Suprapubic skin (tissue), 4 donors: ENCODE measurements around the gene MIS12.

Source experiments
- CTCF ChIP-seq, 2 donors: fragments of 200-600 bp in 1 of 2; fragments of 450-650 bp in 1 of 2; sonication (generic) in 1 of 2; IDR thresholded peaks; one replicate each; pipeline ENCODE4 v1.5.1; 2016 to 2019; ENCODE audit warnings: antibody characterized with exemption in 2 of 2, mild to moderate bottlenecking in 1 of 2, moderate library complexity in 1 of 2
- EP300 ChIP-seq: sonication (generic); formaldehyde crosslinking; IDR thresholded peaks from one replicate; pipeline ENCODE4 v1.6.1; 2017; ENCODE audit warnings: antibody characterized with exemption
- POLR2A ChIP-seq, 2 donors: fragments of 450-650 bp; IDR thresholded peaks; one replicate each; pipeline ENCODE4 v1.6.1; 2017; ENCODE audit warnings: antibody characterized with exemption in 2 of 2, mild to moderate bottlenecking in 2 of 2, moderate library complexity in 2 of 2
- POLR2AphosphoS5 ChIP-seq, 3 donors: sonication (generic); formaldehyde crosslinking; IDR thresholded peaks; one replicate each; pipeline ENCODE4 v1.6.1; 2017; ENCODE audit warnings: antibody characterized with exemption in 3 of 3

- TF ChIP-seq POLR2A (IDR thresholded peaks at IDR 0.05) (no peak), EP300 (no peak), CTCF (IDR thresholded peaks at IDR 0.05) (no peak), POLR2AphosphoS5 (IDR thresholded peaks at IDR 0.05) (no peak)
These were observed 36.9 kb downstream of the MIS12 start for GRCh38 chr17:5523249-5523648.
